Urinary bladder (tissue), 4 donors: ENCODE results near the gene KIF27. TPM values are rescaled to one million over a fixed set of nuclear protein-coding genes. Genes with fewer than 3 reads are reported as not detected.
A peak's percentile ranks its signal among the peaks of the same experiment; 100 is the strongest.
"Not testable (repeated sequence)": the region's sequence is repeated elsewhere in the genome, so short reads cannot be mapped to it uniquely, and the experiment has no call there.

Source experiments
- DNase-seq: peaks from one replicate; pipeline ENCODE4 v3.0.0-alpha.2; 2015; ENCODE audit errors: extremely low spot score
- H3K27ac ChIP-seq: one replicate; pipeline ENCODE4 v1.5.1; 2013; ENCODE audit warnings: low read depth, mild to moderate bottlenecking, moderate library complexity
- H3K36me3 ChIP-seq: one replicate; pipeline ENCODE4 v1.6.1; 2013; ENCODE audit warnings: mild to moderate bottlenecking, moderate library complexity; ENCODE audit not compliant: insufficient read depth
- H3K4me1 ChIP-seq: one replicate; pipeline ENCODE4 v1.6.1; 2013; ENCODE audit warnings: mild to moderate bottlenecking, moderate library complexity; ENCODE audit not compliant: insufficient read depth
- H3K4me3 ChIP-seq: one replicate; pipeline ENCODE4 v1.5.1; 2013; ENCODE audit warnings: low read depth, low read length
- WGBS: extraction: QIAGEN DNeasy Blood & Tissue Kit; methylation state at CpG from one replicate; pipeline ENCODE4 v1.1.7; 2013; 5-methylcytosine and 5-hydroxymethylcytosine counted together
- polyA plus RNA-seq: library from polyadenylated mRNA; stranded (reverse); fragments of 200-250 nt; gene quantifications from one replicate; pipeline ENCODE4 v1.2.3, GENCODE V29; 2013
- total RNA-seq: library from RNA; depleted of rRNA; stranded (reverse); fragments of >200 nt; gene quantifications from one replicate; pipeline ENCODE4 v1.2.3, GENCODE V29; 2014
- donor health status: healthy with polysubstance abuse.
- donor health status: healthy.

The KIF27 gene
- total and polyA plus RNA-seq, 2 donors: 1.8 to 18.9 TPM

GRCh38 chr9:83948096-83948495 is 26.9 kb upstream of the KIF27 start:
- H3K4me1 ChIP-seq, H3K36me3 ChIP-seq, H3K27ac ChIP-seq, DNase-seq, H3K4me3 ChIP-seq: not testable (repeated sequence)
- 97% methylated on average over 39 of the region's 39 CpGs for WGBS

GRCh38 chr9:83940590-83941303 is 19.5 kb upstream of the KIF27 start:
- no peak for DNase-seq
- WGBS: 89% methylated on average over 5 of the region's 5 CpGs
- H3K36me3 ChIP-seq: no peaks in the 10 kb centered on the region
- no peaks in the 10 kb centered on the region for H3K4me1 ChIP-seq
- H3K27ac ChIP-seq: no peak overlapping the region
- H3K4me3 ChIP-seq: no peak overlapping the region

GRCh38 chr9:83937861-83938455 is 16.7 kb upstream of the KIF27 start:
- Histone ChIP-seq H3K4me3 (no peak overlapping the region), H3K36me3 (no peaks in the 10 kb centered on the region), H3K4me1 (no peaks in the 10 kb centered on the region), H3K27ac (no peak overlapping the region)
- DNase-seq: no peak
- WGBS: 37% methylated on average over 1 of the region's 1 CpG

- WGBS: 91% methylated on average over 6 of the region's 6 CpGs
- no peak for DNase-seq
- Histone ChIP-seq H3K36me3 (no peaks in the 10 kb centered on the region), H3K4me1 (no peaks in the 10 kb centered on the region), H3K27ac (no peak overlapping the region), H3K4me3 (no peak overlapping the region)
Observed at GRCh38 chr9:83936523-83936922, 15.3 kb upstream of the KIF27 start.

- 73% methylated on average over 3 of the region's 3 CpGs for WGBS
- Histone ChIP-seq H3K27ac (no peak overlapping the region), H3K36me3 (no peaks in the 10 kb centered on the region), H3K4me3 (no peak overlapping the region), H3K4me1 (no peaks in the 10 kb centered on the region)
- no peak for DNase-seq
Observed at GRCh38 chr9:83935276-83935935, 14.2 kb upstream of the KIF27 start.

GRCh38 chr9:83934569-83935275 is 13.5 kb upstream of the KIF27 start:
- WGBS: 68% methylated on average over 5 of the region's 5 CpGs
- H3K4me1 ChIP-seq: no peaks in the 10 kb centered on the region
- H3K27ac ChIP-seq: no peak overlapping the region

GRCh38 chr9:83933790-83934189 is 12.6 kb upstream of the KIF27 start:
- Histone ChIP-seq H3K36me3 (no peaks in the 10 kb centered on the region), H3K27ac (no peak overlapping the region), H3K4me1 (no peaks in the 10 kb centered on the region), H3K4me3 (no peak overlapping the region)
- DNase-seq: no peak
- WGBS: 84% methylated on average over 3 of the region's 3 CpGs

More at GRCh38 chr9:83934569-83935275, 13.5 kb upstream of the KIF27 start:
- no peak overlapping the region for H3K4me3 ChIP-seq
- H3K36me3 ChIP-seq: no peaks in the 10 kb centered on the region
- DNase-seq: no peak

GRCh38 chr9:83932851-83933250 is 11.6 kb upstream of the KIF27 start:
- WGBS: 92% methylated on average over 5 of the region's 5 CpGs

GRCh38 chr9:83932011-83932410 is 10.8 kb upstream of the KIF27 start:
- H3K36me3 ChIP-seq: no peaks in the 10 kb centered on the region
- no peak for DNase-seq
- no peak overlapping the region for H3K4me3 ChIP-seq
- no peaks in the 10 kb centered on the region for H3K4me1 ChIP-seq
- no peak overlapping the region for H3K27ac ChIP-seq
- 85% methylated on average over 2 of the region's 2 CpGs for WGBS

More at GRCh38 chr9:83932851-83933250, 11.6 kb upstream of the KIF27 start:
- no peak for DNase-seq
- Histone ChIP-seq H3K36me3 (no peaks in the 10 kb centered on the region), H3K4me1 (no peaks in the 10 kb centered on the region), H3K4me3 (no peak overlapping the region), H3K27ac (no peak overlapping the region)

GRCh38 chr9:83930881-83931280 is 9.6 kb upstream of the KIF27 start:
- 88% methylated on average over 5 of the region's 5 CpGs for WGBS
- DNase-seq: no peak
- Histone ChIP-seq H3K36me3 (no peaks in the 10 kb centered on the region), H3K4me1 (no peaks in the 10 kb centered on the region), H3K27ac (no peak overlapping the region), H3K4me3 (no peak overlapping the region)

GRCh38 chr9:83927591-83927990 is 6.4 kb upstream of the KIF27 start:
- Histone ChIP-seq H3K27ac (no peak overlapping the region), H3K4me3 (no peak overlapping the region), H3K4me1 (no peaks in the 10 kb centered on the region), H3K36me3 (no peaks in the 10 kb centered on the region)
- 95% methylated on average over 1 of the region's 1 CpG for WGBS
- no peak for DNase-seq

GRCh38 chr9:83920469-83920926 is 734 bp downstream of the KIF27 start:
- WGBS: 2% methylated on average over 16 of the region's 16 CpGs
- Histone ChIP-seq H3K4me1 (no peaks in the 10 kb centered on the region), H3K36me3 (no peaks in the 10 kb centered on the region), H3K27ac (peak overlapping the region; percentile 96), H3K4me3 (peak overlapping the region; percentile 87)
- no peak for DNase-seq

- H3K27ac ChIP-seq: no peak overlapping the region
- DNase-seq: no peak
- WGBS: 97% methylated on average over 1 of the region's 1 CpG
- no peak overlapping the region for H3K4me3 ChIP-seq
- H3K4me1 ChIP-seq: no peaks in the 10 kb centered on the region
- H3K36me3 ChIP-seq: no peaks in the 10 kb centered on the region
Observed at GRCh38 chr9:83919111-83919510, 2.1 kb downstream of the KIF27 start.
